H9 (cell line): ENCODE measurements around the gene PLEKHA7. TPM values are rescaled to one million over a fixed set of nuclear protein-coding genes. Genes with fewer than 3 reads are reported as not detected.
"Not testable (repeated sequence)": the region's sequence is repeated elsewhere in the genome, so short reads cannot be mapped to it uniquely, and the experiment has no call there.

ENCODE experiments used
- DNase-seq: peaks from one replicate; pipeline ENCODE4 v3.0.0-alpha.2; 2017
- H2AFZ ChIP-seq: one replicate; pipeline ENCODE4 v1.6.1; 2013; ENCODE audit warnings: mild to moderate bottlenecking, low read length, control low read depth, moderate library complexity
- H2AK5ac ChIP-seq: 2 replicates; pipeline ENCODE4 v1.6.1; 2013; ENCODE audit warnings: low read length, control low read depth, mixed read lengths; ENCODE audit not compliant: insufficient read length
- H2BK120ac ChIP-seq: one replicate; pipeline ENCODE4 v1.6.1; 2013; ENCODE audit warnings: low read depth, mild to moderate bottlenecking, low read length, control low read depth, inconsistent platforms; ENCODE audit not compliant: poor library complexity, severe bottlenecking
- H2BK12ac ChIP-seq: 2 replicates; pipeline ENCODE4 v1.6.1; 2013; ENCODE audit warnings: low read length, control low read depth, mixed read lengths, low read depth; ENCODE audit not compliant: insufficient read length
- H2BK15ac ChIP-seq: 2 replicates; pipeline ENCODE4 v1.6.1; 2013; ENCODE audit warnings: low read depth, low read length, control low read depth
- H2BK20ac ChIP-seq: one replicate; pipeline ENCODE4 v1.6.1; 2013; ENCODE audit warnings: low read depth, mild to moderate bottlenecking, low read length, control low read depth, inconsistent platforms; ENCODE audit not compliant: poor library complexity, severe bottlenecking
- H2BK5ac ChIP-seq: 2 replicates; pipeline ENCODE4 v1.6.1; 2013; ENCODE audit warnings: low read length, control low read depth, mixed read lengths; ENCODE audit not compliant: insufficient read length
- H3K14ac ChIP-seq: 2 replicates; pipeline ENCODE4 v1.6.1; 2013; ENCODE audit warnings: low read length, control low read depth; ENCODE audit not compliant: insufficient read depth
- H3K18ac ChIP-seq: 2 replicates; pipeline ENCODE4 v1.6.1; 2013; ENCODE audit warnings: low read depth, mild to moderate bottlenecking, mixed read lengths, low read length, control low read depth; ENCODE audit not compliant: insufficient read length
- H3K23ac ChIP-seq: 2 replicates; pipeline ENCODE4 v1.6.1; 2013; ENCODE audit warnings: low read length, control low read depth, mixed read lengths, low read depth; ENCODE audit not compliant: insufficient read length
- H3K23me2 ChIP-seq: 2 replicates; pipeline ENCODE4 v1.6.1; 2013; ENCODE audit warnings: low read depth, mild to moderate bottlenecking, mixed read lengths, low read length, control low read depth; ENCODE audit not compliant: insufficient read length, poor library complexity, severe bottlenecking
- H3K27ac ChIP-seq: 2 replicates; pipeline ENCODE4 v1.5.1; 2013; ENCODE audit warnings: low read length, control low read depth, mixed read lengths, low read depth; ENCODE audit not compliant: insufficient read length
- H3K27me3 ChIP-seq: 2 replicates; pipeline ENCODE4 v1.6.1; 2013; ENCODE audit warnings: low read length, control low read depth, inconsistent platforms; ENCODE audit not compliant: insufficient read depth
- H3K4ac ChIP-seq: 2 replicates; pipeline ENCODE4 v1.6.1; 2013; ENCODE audit warnings: low read depth, mild to moderate bottlenecking, control low read depth, inconsistent platforms, low read length, moderate library complexity
- H3K4me1 ChIP-seq: 2 replicates; pipeline ENCODE4 v1.6.1; 2013; ENCODE audit warnings: low read length, control low read depth, inconsistent platforms; ENCODE audit not compliant: insufficient read depth
- H3K4me2 ChIP-seq: 2 replicates; pipeline ENCODE4 v1.6.1; 2013; ENCODE audit warnings: low read length, control low read depth, mixed read lengths; ENCODE audit not compliant: insufficient read length, insufficient read depth
- H3K56ac ChIP-seq: 2 replicates; pipeline ENCODE4 v1.6.1; 2013; ENCODE audit warnings: low read depth, mild to moderate bottlenecking, mixed read lengths, low read length, control low read depth; ENCODE audit not compliant: insufficient read length
- H3K79me1 ChIP-seq: 2 replicates; pipeline ENCODE4 v1.6.1; 2013; ENCODE audit warnings: low read depth, mild to moderate bottlenecking, moderate library complexity, low read length, control low read depth, inconsistent platforms; ENCODE audit not compliant: insufficient read depth, poor library complexity, severe bottlenecking
- H3K79me2 ChIP-seq: 2 replicates; pipeline ENCODE4 v1.6.1; 2013; ENCODE audit warnings: low read length, control low read depth, inconsistent platforms; ENCODE audit not compliant: insufficient read depth
- H3K9ac ChIP-seq: 2 replicates; pipeline ENCODE4 v1.6.1; 2013; ENCODE audit warnings: low read length, control low read depth, mixed read lengths; ENCODE audit not compliant: insufficient read length; ENCODE audit errors: extremely low read depth
- H3K9me3 ChIP-seq: one replicate; pipeline ENCODE4 v1.6.1; 2013; ENCODE audit warnings: low read depth, low read length, inconsistent platforms; ENCODE audit not compliant: control insufficient read depth
- H3T11ph ChIP-seq: one replicate; pipeline ENCODE4 v1.6.1; 2013; ENCODE audit warnings: mild to moderate bottlenecking, low read length, control low read depth, inconsistent platforms
- H4K20me1 ChIP-seq: one replicate; pipeline ENCODE4 v1.6.1; 2013; ENCODE audit not compliant: control insufficient read depth, insufficient read length, insufficient read depth
- H4K5ac ChIP-seq: 2 replicates; pipeline ENCODE4 v1.6.1; 2013; ENCODE audit warnings: low read depth, mild to moderate bottlenecking, mixed read lengths, low read length, control low read depth; ENCODE audit not compliant: insufficient read length
- H4K8ac ChIP-seq: replicated peaks from 2 replicates; pipeline ENCODE4 v1.6.1; 2013; ENCODE audit warnings: low read length, control low read depth, mixed read lengths, low read depth; ENCODE audit not compliant: insufficient read length
- H4K91ac ChIP-seq: 2 replicates; pipeline ENCODE4 v1.6.1; 2013; ENCODE audit warnings: low read depth, mild to moderate bottlenecking, moderate library complexity, mixed read lengths, low read length, control low read depth; ENCODE audit not compliant: insufficient read length
- H3K27ac Mint-ChIP-seq, 3 experiments: 2 replicates in 2 of 3; 3 replicates in 1 of 3; pipeline ENCODE4 v1.8.0; 2020 to 2021; ENCODE audit warnings: mixed read lengths in 3 of 3, mild to moderate bottlenecking in 1 of 3, moderate library complexity in 1 of 3
- H3K27me3 Mint-ChIP-seq: 2 replicates; pipeline ENCODE4 v1.8.0; 2021; ENCODE audit warnings: low read depth, mild to moderate bottlenecking, moderate library complexity, mixed read lengths
- H3K36me3 Mint-ChIP-seq, 3 experiments: 2 replicates in 2 of 3; 3 replicates in 1 of 3; pipeline ENCODE4 v1.8.0; 2020 to 2021; ENCODE audit warnings: low read depth in 3 of 3, mixed read lengths in 3 of 3; ENCODE audit not compliant: insufficient read depth in 1 of 3
- H3K4me1 Mint-ChIP-seq, 2 experiments: 2 replicates each; pipeline ENCODE4 v1.8.0; 2020; ENCODE audit warnings: mixed read lengths in 2 of 2
- H3K4me3 Mint-ChIP-seq, 2 experiments: 2 replicates in 1 of 2; 3 replicates in 1 of 2; pipeline ENCODE4 v1.8.0; 2020 to 2021; ENCODE audit warnings: mild to moderate bottlenecking in 2 of 2, mixed read lengths in 2 of 2, moderate library complexity in 1 of 2
- H3K9me3 Mint-ChIP-seq, 2 experiments: 2 replicates in 1 of 2; 3 replicates in 1 of 2; pipeline ENCODE4 v1.8.0; 2020; ENCODE audit warnings: mild to moderate bottlenecking in 2 of 2, mixed read lengths in 2 of 2, moderate library complexity in 1 of 2
- WGBS: extraction: QIAGEN DNeasy Blood & Tissue Kit; methylation state at CpG from one replicate; pipeline ENCODE4 v1.1.7; 2013; ENCODE audit warnings: missing lambda C conversion rate, low lambda C conversion rate, mixed read lengths; ENCODE audit not compliant: insufficient read length; ENCODE audit errors: extremely low coverage; 5-methylcytosine and 5-hydroxymethylcytosine counted together
- total RNA-seq: library from RNA; stranded (reverse); gene quantifications from 2 replicates; pipeline ENCODE4 v1.2.1, GENCODE V29; 2021
- TF ChIP-seq, protein P1 (sequence below): fragments of 200-600 bp; sonication (generic); conservative IDR thresholded peaks from 3 replicates; pipeline ENCODE4 v1.8.0; 2021; ENCODE audit warnings: antibody characterized with exemption, mild to moderate bottlenecking

PLEKHA7 gene
- total RNA-seq, 1 experiment from 2014 or later = 21.0 TPM

DNA sequence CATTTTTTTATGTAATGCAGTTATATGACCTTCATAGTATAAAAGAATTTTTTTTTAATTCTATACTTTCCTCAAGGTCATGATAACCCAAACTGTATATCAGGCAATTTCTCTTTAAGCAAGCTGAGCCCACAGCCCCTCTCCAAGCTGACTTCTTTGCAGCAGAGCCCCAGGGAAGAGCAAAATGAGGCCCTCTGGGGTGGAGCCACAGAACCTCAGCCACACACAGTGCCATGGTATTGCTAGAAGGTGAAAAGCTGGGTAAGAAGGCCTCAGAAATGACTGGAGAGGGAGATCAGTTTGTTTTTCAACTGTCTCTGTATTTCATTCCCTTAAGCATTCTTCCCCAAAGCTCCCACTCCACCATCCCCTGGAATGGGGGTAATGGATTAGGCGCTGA, 108.8 kb downstream of the PLEKHA7 start:
- Histone ChIP-seq H2AK5ac (no peak overlapping the region), H4K8ac (no peak overlapping the region)
- peaks cover 3 to 5% (median 5%) of the 10 kb centered on the region in 3 experiments; a peak in 5 of 7 replicates for H3K36me3 Mint-ChIP-seq

GRCh38 chr11:16904761-16905160, 109.5 kb downstream of the PLEKHA7 start:
- H2BK20ac ChIP-seq, H2AFZ ChIP-seq, H3K4me3 Mint-ChIP-seq, H3K9me3 Mint-ChIP-seq, H4K20me1 ChIP-seq, DNase-seq, H3K14ac ChIP-seq, H4K5ac ChIP-seq, H4K8ac ChIP-seq, H2BK12ac ChIP-seq, H3K36me3 Mint-ChIP-seq, H2AK5ac ChIP-seq, H2BK15ac ChIP-seq, H3K9ac ChIP-seq, H3K4me2 ChIP-seq, H3K4me1 ChIP-seq, H3K56ac ChIP-seq, H3K27ac Mint-ChIP-seq, H3K27me3 ChIP-seq, H3K9me3 ChIP-seq, H3K18ac ChIP-seq, H3K27me3 Mint-ChIP-seq, H2BK120ac ChIP-seq, H3K23me2 ChIP-seq, H3K79me1 ChIP-seq, H3T11ph ChIP-seq, H3K23ac ChIP-seq, H3K4ac ChIP-seq, H3K27ac ChIP-seq, H3K79me2 ChIP-seq, H4K91ac ChIP-seq, H2BK5ac ChIP-seq: not testable (repeated sequence)
- peaks cover 9 to 21% of the 10 kb centered on the region in 2 experiments for H3K4me1 Mint-ChIP-seq
- no CpG with 5 or more reads among the region's 2 CpGs for WGBS

More for the DNA sequence above, 108.8 kb downstream of the PLEKHA7 start:
- Histone ChIP-seq H3K23ac (no peak overlapping the region), H3K14ac (no peak overlapping the region), H3K4ac (no peak overlapping the region), H3K56ac (no peak overlapping the region), H3K79me1 (no peaks in the 10 kb centered on the region), H3K4me2 (no peak overlapping the region), H4K20me1 (no peaks in the 10 kb centered on the region), H3K79me2 (no peaks in the 10 kb centered on the region), H2BK20ac (no peak overlapping the region), H3K9ac (no peak overlapping the region), H3K9me3 (no peaks in the 10 kb centered on the region), H3K27ac (no peak overlapping the region), H3K4me1 (no peaks in the 10 kb centered on the region), H2AFZ (no peak overlapping the region), H3K23me2 (no peaks in the 10 kb centered on the region), H3T11ph (no peak overlapping the region), H2BK12ac (no peak overlapping the region), H2BK120ac (no peak overlapping the region), H4K91ac (no peak overlapping the region), H2BK5ac (no peak overlapping the region), H3K27me3 (no peaks in the 10 kb centered on the region), H4K5ac (no peak overlapping the region), H2BK15ac (no peak overlapping the region), H3K18ac (no peak overlapping the region)
- no peak for DNase-seq
- Mint-ChIP-seq H3K9me3 (peaks cover 4 to 5% of the 10 kb centered on the region in 2 experiments), H3K27ac (no peak overlapping the region), H3K4me1 (peaks cover 2 to 15% of the 10 kb centered on the region in 2 experiments), H3K27me3 (no peaks in the 10 kb centered on the region), H3K4me3 (no peak overlapping the region)
- no CpG with 5 or more reads among the region's 1 CpG for WGBS
- TF ChIP-seq, protein P1, sequence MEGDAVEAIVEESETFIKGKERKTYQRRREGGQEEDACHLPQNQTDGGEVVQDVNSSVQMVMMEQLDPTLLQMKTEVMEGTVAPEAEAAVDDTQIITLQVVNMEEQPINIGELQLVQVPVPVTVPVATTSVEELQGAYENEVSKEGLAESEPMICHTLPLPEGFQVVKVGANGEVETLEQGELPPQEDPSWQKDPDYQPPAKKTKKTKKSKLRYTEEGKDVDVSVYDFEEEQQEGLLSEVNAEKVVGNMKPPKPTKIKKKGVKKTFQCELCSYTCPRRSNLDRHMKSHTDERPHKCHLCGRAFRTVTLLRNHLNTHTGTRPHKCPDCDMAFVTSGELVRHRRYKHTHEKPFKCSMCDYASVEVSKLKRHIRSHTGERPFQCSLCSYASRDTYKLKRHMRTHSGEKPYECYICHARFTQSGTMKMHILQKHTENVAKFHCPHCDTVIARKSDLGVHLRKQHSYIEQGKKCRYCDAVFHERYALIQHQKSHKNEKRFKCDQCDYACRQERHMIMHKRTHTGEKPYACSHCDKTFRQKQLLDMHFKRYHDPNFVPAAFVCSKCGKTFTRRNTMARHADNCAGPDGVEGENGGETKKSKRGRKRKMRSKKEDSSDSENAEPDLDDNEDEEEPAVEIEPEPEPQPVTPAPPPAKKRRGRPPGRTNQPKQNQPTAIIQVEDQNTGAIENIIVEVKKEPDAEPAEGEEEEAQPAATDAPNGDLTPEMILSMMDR = no peak
